Measurements from ENCODE around the gene VSIG1.

Gene VSIG1

GRCh38 chrX:108064613-108065012 is 19.7 kb downstream of the VSIG1 start:
- TF ChIP-seq EZH2phosphoT487 (conservative IDR thresholded peaks at IDR 0.05; ENCODE audit: low read length) = no peak
- TF ChIP-seq CTCF (IDR thresholded peaks at IDR 0.05; ENCODE audit: insufficient read depth, low read length, poor library complexity, severe bottlenecking) = no peak
- Histone ChIP-seq H3K36me3 (ENCODE audit: low read length) (no peaks in the 10 kb centered on the region), H3K27ac (ENCODE audit: low read depth, low read length) (no peak overlapping the region), H3K79me2 (ENCODE audit: insufficient read depth, low read length) (no peaks in the 10 kb centered on the region), H3F3A (ENCODE audit: insufficient read depth) (no peaks in the 10 kb centered on the region), H3K4me2 (ENCODE audit: low read depth, low read length, poor library complexity, severe bottlenecking) (no peak overlapping the region), H3K9me2 (replicated peaks; ENCODE audit: insufficient read depth, low read length) (no peaks in the 10 kb centered on the region), H2AFZ (ENCODE audit: low read depth, low read length, severe bottlenecking) (no peak overlapping the region), H3K9ac (ENCODE audit: low read length) (no peak overlapping the region), H3K4me3 (ENCODE audit: insufficient read depth, low read length, poor library complexity, severe bottlenecking) (no peak overlapping the region), H3K9me3 (ENCODE audit: insufficient read depth, low read length) (no peaks in the 10 kb centered on the region), H4K20me1 (ENCODE audit: low read depth, low read length) (no peaks in the 10 kb centered on the region), H3K27me3 (ENCODE audit: low read length) (no peaks in the 10 kb centered on the region)

GRCh38 chrX:108068121-108068520 is 23.3 kb downstream of the VSIG1 start:
- Histone ChIP-seq H3K9me2 (replicated peaks; ENCODE audit: insufficient read depth, low read length) (no peaks in the 10 kb centered on the region), H3K4me3 (ENCODE audit: insufficient read depth, low read length, poor library complexity, severe bottlenecking) (no peak overlapping the region), H3K9me3 (ENCODE audit: insufficient read depth, low read length) (no peaks in the 10 kb centered on the region), H2AFZ (ENCODE audit: low read depth, low read length, severe bottlenecking) (no peak overlapping the region), H3K36me3 (ENCODE audit: low read length) (no peaks in the 10 kb centered on the region), H3K27me3 (ENCODE audit: low read length) (no peaks in the 10 kb centered on the region), H3K79me2 (ENCODE audit: insufficient read depth, low read length) (no peaks in the 10 kb centered on the region), H4K20me1 (ENCODE audit: low read depth, low read length) (no peaks in the 10 kb centered on the region), H3K27ac (ENCODE audit: low read depth, low read length) (no peak overlapping the region), H3F3A (ENCODE audit: insufficient read depth) (no peaks in the 10 kb centered on the region), H3K4me2 (ENCODE audit: low read depth, low read length, poor library complexity, severe bottlenecking) (no peak overlapping the region), H3K9ac (ENCODE audit: low read length) (no peak overlapping the region)
- TF ChIP-seq EZH2phosphoT487 (conservative IDR thresholded peaks at IDR 0.05; ENCODE audit: low read length) (no peak), CTCF (IDR thresholded peaks at IDR 0.05; ENCODE audit: insufficient read depth, low read length, poor library complexity, severe bottlenecking) (no peak)

- H3K79me2 ChIP-seq (ENCODE audit: insufficient read depth, low read length) = no peaks in the 10 kb centered on the region
- H3K9me3 ChIP-seq (ENCODE audit: insufficient read depth, low read length) = no peaks in the 10 kb centered on the region
- no peaks in the 10 kb centered on the region for H3K36me3 ChIP-seq (ENCODE audit: low read length)
- H3K4me2 ChIP-seq (ENCODE audit: low read depth, low read length, poor library complexity, severe bottlenecking) = no peak overlapping the region
- no peaks in the 10 kb centered on the region for H3K27me3 ChIP-seq (ENCODE audit: low read length)
- H3K4me3 ChIP-seq (ENCODE audit: insufficient read depth, low read length, poor library complexity, severe bottlenecking) = no peak overlapping the region
- H3K9me2 ChIP-seq (replicated peaks; ENCODE audit: insufficient read depth, low read length) = no peaks in the 10 kb centered on the region
- H4K20me1 ChIP-seq (ENCODE audit: low read depth, low read length) = no peaks in the 10 kb centered on the region
- no peak overlapping the region for H3K27ac ChIP-seq (ENCODE audit: low read depth, low read length)
- no peak overlapping the region for H3K9ac ChIP-seq (ENCODE audit: low read length)
- no peaks in the 10 kb centered on the region for H3F3A ChIP-seq (ENCODE audit: insufficient read depth)
- TF ChIP-seq EZH2phosphoT487 (conservative IDR thresholded peaks at IDR 0.05; ENCODE audit: low read length) (no peak), CTCF (IDR thresholded peaks at IDR 0.05; ENCODE audit: insufficient read depth, low read length, poor library complexity, severe bottlenecking) (no peak)
- H2AFZ ChIP-seq (ENCODE audit: low read depth, low read length, severe bottlenecking) = no peak overlapping the region
Observed at GRCh38 chrX:108070891-108071290, 26.0 kb downstream of the VSIG1 start.
